H9 (cell line): ENCODE results near the gene KRT6B. TPM values are rescaled to one million over a fixed set of nuclear protein-coding genes. Genes with fewer than 3 reads are reported as not detected.

Experiments
- DNase-seq: peaks from one replicate; pipeline ENCODE4 v3.0.0-alpha.2; 2017
- H2AFZ ChIP-seq: one replicate; pipeline ENCODE4 v1.6.1; 2013; ENCODE audit warnings: mild to moderate bottlenecking, low read length, control low read depth, moderate library complexity
- H2AK5ac ChIP-seq: 2 replicates; pipeline ENCODE4 v1.6.1; 2013; ENCODE audit warnings: low read length, control low read depth, mixed read lengths; ENCODE audit not compliant: insufficient read length
- H2BK120ac ChIP-seq: one replicate; pipeline ENCODE4 v1.6.1; 2013; ENCODE audit warnings: low read depth, mild to moderate bottlenecking, low read length, control low read depth, inconsistent platforms; ENCODE audit not compliant: poor library complexity, severe bottlenecking
- H2BK12ac ChIP-seq: 2 replicates; pipeline ENCODE4 v1.6.1; 2013; ENCODE audit warnings: low read length, control low read depth, mixed read lengths, low read depth; ENCODE audit not compliant: insufficient read length
- H2BK15ac ChIP-seq: 2 replicates; pipeline ENCODE4 v1.6.1; 2013; ENCODE audit warnings: low read depth, low read length, control low read depth
- H2BK20ac ChIP-seq: one replicate; pipeline ENCODE4 v1.6.1; 2013; ENCODE audit warnings: low read depth, mild to moderate bottlenecking, low read length, control low read depth, inconsistent platforms; ENCODE audit not compliant: poor library complexity, severe bottlenecking
- H2BK5ac ChIP-seq: 2 replicates; pipeline ENCODE4 v1.6.1; 2013; ENCODE audit warnings: low read length, control low read depth, mixed read lengths; ENCODE audit not compliant: insufficient read length
- H3K14ac ChIP-seq: 2 replicates; pipeline ENCODE4 v1.6.1; 2013; ENCODE audit warnings: low read length, control low read depth; ENCODE audit not compliant: insufficient read depth
- H3K18ac ChIP-seq: 2 replicates; pipeline ENCODE4 v1.6.1; 2013; ENCODE audit warnings: low read depth, mild to moderate bottlenecking, mixed read lengths, low read length, control low read depth; ENCODE audit not compliant: insufficient read length
- H3K23ac ChIP-seq: 2 replicates; pipeline ENCODE4 v1.6.1; 2013; ENCODE audit warnings: low read length, control low read depth, mixed read lengths, low read depth; ENCODE audit not compliant: insufficient read length
- H3K23me2 ChIP-seq: 2 replicates; pipeline ENCODE4 v1.6.1; 2013; ENCODE audit warnings: low read depth, mild to moderate bottlenecking, mixed read lengths, low read length, control low read depth; ENCODE audit not compliant: insufficient read length, poor library complexity, severe bottlenecking
- H3K27ac ChIP-seq: 2 replicates; pipeline ENCODE4 v1.5.1; 2013; ENCODE audit warnings: low read length, control low read depth, mixed read lengths, low read depth; ENCODE audit not compliant: insufficient read length
- H3K27me3 ChIP-seq: 2 replicates; pipeline ENCODE4 v1.6.1; 2013; ENCODE audit warnings: low read length, control low read depth, inconsistent platforms; ENCODE audit not compliant: insufficient read depth
- H3K4ac ChIP-seq: 2 replicates; pipeline ENCODE4 v1.6.1; 2013; ENCODE audit warnings: low read depth, mild to moderate bottlenecking, control low read depth, inconsistent platforms, low read length, moderate library complexity
- H3K4me1 ChIP-seq: 2 replicates; pipeline ENCODE4 v1.6.1; 2013; ENCODE audit warnings: low read length, control low read depth, inconsistent platforms; ENCODE audit not compliant: insufficient read depth
- H3K4me2 ChIP-seq: 2 replicates; pipeline ENCODE4 v1.6.1; 2013; ENCODE audit warnings: low read length, control low read depth, mixed read lengths; ENCODE audit not compliant: insufficient read length, insufficient read depth
- H3K56ac ChIP-seq: 2 replicates; pipeline ENCODE4 v1.6.1; 2013; ENCODE audit warnings: low read depth, mild to moderate bottlenecking, mixed read lengths, low read length, control low read depth; ENCODE audit not compliant: insufficient read length
- H3K79me1 ChIP-seq: 2 replicates; pipeline ENCODE4 v1.6.1; 2013; ENCODE audit warnings: low read depth, mild to moderate bottlenecking, moderate library complexity, low read length, control low read depth, inconsistent platforms; ENCODE audit not compliant: insufficient read depth, poor library complexity, severe bottlenecking
- H3K79me2 ChIP-seq: 2 replicates; pipeline ENCODE4 v1.6.1; 2013; ENCODE audit warnings: low read length, control low read depth, inconsistent platforms; ENCODE audit not compliant: insufficient read depth
- H3K9ac ChIP-seq: 2 replicates; pipeline ENCODE4 v1.6.1; 2013; ENCODE audit warnings: low read length, control low read depth, mixed read lengths; ENCODE audit not compliant: insufficient read length; ENCODE audit errors: extremely low read depth
- H3K9me3 ChIP-seq: one replicate; pipeline ENCODE4 v1.6.1; 2013; ENCODE audit warnings: low read depth, low read length, inconsistent platforms; ENCODE audit not compliant: control insufficient read depth
- H3T11ph ChIP-seq: one replicate; pipeline ENCODE4 v1.6.1; 2013; ENCODE audit warnings: mild to moderate bottlenecking, low read length, control low read depth, inconsistent platforms
- H4K20me1 ChIP-seq: one replicate; pipeline ENCODE4 v1.6.1; 2013; ENCODE audit not compliant: control insufficient read depth, insufficient read length, insufficient read depth
- H4K5ac ChIP-seq: 2 replicates; pipeline ENCODE4 v1.6.1; 2013; ENCODE audit warnings: low read depth, mild to moderate bottlenecking, mixed read lengths, low read length, control low read depth; ENCODE audit not compliant: insufficient read length
- H4K8ac ChIP-seq: replicated peaks from 2 replicates; pipeline ENCODE4 v1.6.1; 2013; ENCODE audit warnings: low read length, control low read depth, mixed read lengths, low read depth; ENCODE audit not compliant: insufficient read length
- H4K91ac ChIP-seq: 2 replicates; pipeline ENCODE4 v1.6.1; 2013; ENCODE audit warnings: low read depth, mild to moderate bottlenecking, moderate library complexity, mixed read lengths, low read length, control low read depth; ENCODE audit not compliant: insufficient read length
- H3K27ac Mint-ChIP-seq, 3 experiments: 2 replicates in 2 of 3; 3 replicates in 1 of 3; pipeline ENCODE4 v1.8.0; 2020 to 2021; ENCODE audit warnings: mixed read lengths in 3 of 3, mild to moderate bottlenecking in 1 of 3, moderate library complexity in 1 of 3
- H3K27me3 Mint-ChIP-seq: 2 replicates; pipeline ENCODE4 v1.8.0; 2021; ENCODE audit warnings: low read depth, mild to moderate bottlenecking, moderate library complexity, mixed read lengths
- H3K36me3 Mint-ChIP-seq, 3 experiments: 2 replicates in 2 of 3; 3 replicates in 1 of 3; pipeline ENCODE4 v1.8.0; 2020 to 2021; ENCODE audit warnings: low read depth in 3 of 3, mixed read lengths in 3 of 3; ENCODE audit not compliant: insufficient read depth in 1 of 3
- H3K4me1 Mint-ChIP-seq, 2 experiments: 2 replicates each; pipeline ENCODE4 v1.8.0; 2020; ENCODE audit warnings: mixed read lengths in 2 of 2
- H3K4me3 Mint-ChIP-seq, 2 experiments: 2 replicates in 1 of 2; 3 replicates in 1 of 2; pipeline ENCODE4 v1.8.0; 2020 to 2021; ENCODE audit warnings: mild to moderate bottlenecking in 2 of 2, mixed read lengths in 2 of 2, moderate library complexity in 1 of 2
- H3K9me3 Mint-ChIP-seq, 2 experiments: 2 replicates in 1 of 2; 3 replicates in 1 of 2; pipeline ENCODE4 v1.8.0; 2020; ENCODE audit warnings: mild to moderate bottlenecking in 2 of 2, mixed read lengths in 2 of 2, moderate library complexity in 1 of 2
- WGBS: extraction: QIAGEN DNeasy Blood & Tissue Kit; methylation state at CpG from one replicate; pipeline ENCODE4 v1.1.7; 2013; ENCODE audit warnings: missing lambda C conversion rate, low lambda C conversion rate, mixed read lengths; ENCODE audit not compliant: insufficient read length; ENCODE audit errors: extremely low coverage; 5-methylcytosine and 5-hydroxymethylcytosine counted together
- total RNA-seq: library from RNA; stranded (reverse); gene quantifications from 2 replicates; pipeline ENCODE4 v1.2.1, GENCODE V29; 2021
- TF ChIP-seq, protein P1 (sequence below): fragments of 200-600 bp; sonication (generic); conservative IDR thresholded peaks from 3 replicates; pipeline ENCODE4 v1.8.0; 2021; ENCODE audit warnings: antibody characterized with exemption, mild to moderate bottlenecking

Gene KRT6B
- total RNA-seq, 1 experiment from 2014 or later = not detected

DNA sequence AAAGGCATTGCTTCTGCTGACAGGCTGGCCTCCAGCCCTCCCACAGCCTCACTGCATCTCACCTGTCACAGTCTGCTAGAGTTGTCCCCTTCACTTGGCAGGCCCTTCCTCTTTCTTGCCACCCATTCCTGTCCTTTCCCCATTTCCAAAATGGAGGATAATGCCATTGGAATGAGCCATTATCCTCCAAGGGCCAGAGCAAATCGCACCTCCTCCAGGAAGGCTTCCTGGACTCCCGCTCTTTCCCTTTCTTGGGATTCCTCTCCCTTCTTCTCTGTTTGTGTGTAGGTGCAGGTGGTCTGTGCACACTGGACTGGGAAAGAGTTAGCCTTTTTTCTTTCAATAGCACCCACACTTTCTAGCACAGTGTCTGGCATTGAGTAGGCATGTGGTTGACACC, 49.6 kb downstream of the KRT6B start:
- Histone ChIP-seq H3K23ac (no peak overlapping the region), H2BK12ac (no peak overlapping the region), H2AK5ac (no peak overlapping the region), H3K4ac (no peak overlapping the region), H3K4me2 (no peak overlapping the region), H3K18ac (no peak overlapping the region), H2BK15ac (no peak overlapping the region), H4K5ac (no peak overlapping the region), H3K23me2 (no peaks in the 10 kb centered on the region), H4K20me1 (no peaks in the 10 kb centered on the region), H2BK120ac (no peak overlapping the region), H4K8ac (no peak overlapping the region), H3K4me1 (peaks cover 1% of the 10 kb centered on the region; the same call in 1 of the 2 replicates), H3K14ac (no peak overlapping the region), H3K27ac (no peak overlapping the region), H3K56ac (no peak overlapping the region), H3K27me3 (no peaks in the 10 kb centered on the region; the same call in 1 of the 2 replicates), H2BK20ac (no peak overlapping the region), H3K9me3 (no peaks in the 10 kb centered on the region), H3K9ac (no peak overlapping the region), H3K79me1 (no peaks in the 10 kb centered on the region), H2BK5ac (no peak overlapping the region), H3T11ph (no peak overlapping the region), H2AFZ (no peak overlapping the region), H3K79me2 (no peaks in the 10 kb centered on the region), H4K91ac (no peak overlapping the region)
- H3K4me1 Mint-ChIP-seq = peaks cover 10 to 13% of the 10 kb centered on the region in 2 experiments
- no peak overlapping the region; a peak in 2 of 7 replicates for H3K27ac Mint-ChIP-seq
- TF ChIP-seq, protein P1, sequence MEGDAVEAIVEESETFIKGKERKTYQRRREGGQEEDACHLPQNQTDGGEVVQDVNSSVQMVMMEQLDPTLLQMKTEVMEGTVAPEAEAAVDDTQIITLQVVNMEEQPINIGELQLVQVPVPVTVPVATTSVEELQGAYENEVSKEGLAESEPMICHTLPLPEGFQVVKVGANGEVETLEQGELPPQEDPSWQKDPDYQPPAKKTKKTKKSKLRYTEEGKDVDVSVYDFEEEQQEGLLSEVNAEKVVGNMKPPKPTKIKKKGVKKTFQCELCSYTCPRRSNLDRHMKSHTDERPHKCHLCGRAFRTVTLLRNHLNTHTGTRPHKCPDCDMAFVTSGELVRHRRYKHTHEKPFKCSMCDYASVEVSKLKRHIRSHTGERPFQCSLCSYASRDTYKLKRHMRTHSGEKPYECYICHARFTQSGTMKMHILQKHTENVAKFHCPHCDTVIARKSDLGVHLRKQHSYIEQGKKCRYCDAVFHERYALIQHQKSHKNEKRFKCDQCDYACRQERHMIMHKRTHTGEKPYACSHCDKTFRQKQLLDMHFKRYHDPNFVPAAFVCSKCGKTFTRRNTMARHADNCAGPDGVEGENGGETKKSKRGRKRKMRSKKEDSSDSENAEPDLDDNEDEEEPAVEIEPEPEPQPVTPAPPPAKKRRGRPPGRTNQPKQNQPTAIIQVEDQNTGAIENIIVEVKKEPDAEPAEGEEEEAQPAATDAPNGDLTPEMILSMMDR = no peak
- no CpG with 5 or more reads among the region's 2 CpGs for WGBS
- H3K36me3 Mint-ChIP-seq = no peaks in the 10 kb centered on the region; a peak in 1 of 7 replicates
- no peaks in the 10 kb centered on the region for H3K9me3 Mint-ChIP-seq
- no peak overlapping the region; a peak in 1 of 5 replicates for H3K4me3 Mint-ChIP-seq
- H3K27me3 Mint-ChIP-seq = no peaks in the 10 kb centered on the region; the same call in 1 of the 2 replicates
- DNase-seq = no peak
